ENCODE measurements around the gene IL17B.

Gene IL17B

GRCh38 chr5:149337736-149338135 lies 41.4 kb downstream of the IL17B start:
- no peak overlapping the region for H3K4me3 ChIP-seq (replicated peaks in 1 of 2; ENCODE audit: low read depth in 2 of 2, low read length in 2 of 2)
- no peak for TF ChIP-seq CTCF (IDR thresholded peaks at IDR 0.05; ENCODE audit: low read depth, low read length)
- no peak for DNase-seq (ENCODE audit: low read depth in 2 of 2)

- H3K4me3 ChIP-seq (replicated peaks in 1 of 2; ENCODE audit: low read depth in 2 of 2, low read length in 2 of 2): no peak overlapping the region
- peak in 1 of 2 donors; percentile 70 for DNase-seq (ENCODE audit: low read depth in 2 of 2)
- TF ChIP-seq CTCF (IDR thresholded peaks at IDR 0.05; ENCODE audit: low read depth, low read length): no peak
Measured at GRCh38 chr5:149333711-149334443, 45.2 kb downstream of the IL17B start.

- H3K4me3 ChIP-seq (replicated peaks in 1 of 2; ENCODE audit: low read depth in 2 of 2, low read length in 2 of 2): no peak overlapping the region
- no peak for DNase-seq (ENCODE audit: low read depth in 2 of 2)
- no peak for TF ChIP-seq CTCF (IDR thresholded peaks at IDR 0.05; ENCODE audit: low read depth, low read length)
Measured at GRCh38 chr5:149328177-149328576, 50.9 kb downstream of the IL17B start.

GRCh38 chr5:149326611-149327010 lies 52.5 kb downstream of the IL17B start:
- DNase-seq (ENCODE audit: low read depth in 2 of 2): no peak
- no peak for TF ChIP-seq CTCF (IDR thresholded peaks at IDR 0.05; ENCODE audit: low read depth, low read length)

GRCh38 chr5:149325894-149326293 lies 53.2 kb downstream of the IL17B start:
- TF ChIP-seq CTCF (IDR thresholded peaks at IDR 0.05; ENCODE audit: low read depth, low read length): no peak
- peak in 1 of 2 donors; percentile 77 for DNase-seq (ENCODE audit: low read depth in 2 of 2)
- H3K4me3 ChIP-seq (replicated peaks in 1 of 2; ENCODE audit: low read depth in 2 of 2, low read length in 2 of 2): no peak overlapping the region

More at GRCh38 chr5:149326611-149327010, 52.5 kb downstream of the IL17B start:
- H3K4me3 ChIP-seq (replicated peaks in 1 of 2; ENCODE audit: low read depth in 2 of 2, low read length in 2 of 2): no peak overlapping the region

- no peak overlapping the region for H3K4me3 ChIP-seq (replicated peaks in 1 of 2; ENCODE audit: low read depth in 2 of 2, low read length in 2 of 2)
- DNase-seq (ENCODE audit: low read depth in 2 of 2): peak in 1 of 2 donors; percentile 65
- no peak for TF ChIP-seq CTCF (IDR thresholded peaks at IDR 0.05; ENCODE audit: low read depth, low read length)
Measured at GRCh38 chr5:149325166-149325735, 53.8 kb downstream of the IL17B start.
